Measurements from ENCODE around the gene NEO1.

GRCh38 chr15:73324496-73325170 is 272.4 kb downstream of the NEO1 start:
- TF ChIP-seq CTCF (IDR thresholded peaks at IDR 0.05), result no peak
- no peak for TF ChIP-seq HOXB13 (CRISPR knock-in tag; IDR thresholded peaks at IDR 0.05; ENCODE audit: low read depth)
- TF ChIP-seq RCOR1 (IDR thresholded peaks at IDR 0.05; ENCODE audit: low read depth, low read length), result no peak
- TF ChIP-seq RFX5 (IDR thresholded peaks at IDR 0.05), result no peak
- no peak for TF ChIP-seq BHLHE40 (IDR thresholded peaks at IDR 0.05; ENCODE audit: low read depth, low read length)
